Measurements from ENCODE around the gene PIK3CB.

The PIK3CB gene

DNA sequence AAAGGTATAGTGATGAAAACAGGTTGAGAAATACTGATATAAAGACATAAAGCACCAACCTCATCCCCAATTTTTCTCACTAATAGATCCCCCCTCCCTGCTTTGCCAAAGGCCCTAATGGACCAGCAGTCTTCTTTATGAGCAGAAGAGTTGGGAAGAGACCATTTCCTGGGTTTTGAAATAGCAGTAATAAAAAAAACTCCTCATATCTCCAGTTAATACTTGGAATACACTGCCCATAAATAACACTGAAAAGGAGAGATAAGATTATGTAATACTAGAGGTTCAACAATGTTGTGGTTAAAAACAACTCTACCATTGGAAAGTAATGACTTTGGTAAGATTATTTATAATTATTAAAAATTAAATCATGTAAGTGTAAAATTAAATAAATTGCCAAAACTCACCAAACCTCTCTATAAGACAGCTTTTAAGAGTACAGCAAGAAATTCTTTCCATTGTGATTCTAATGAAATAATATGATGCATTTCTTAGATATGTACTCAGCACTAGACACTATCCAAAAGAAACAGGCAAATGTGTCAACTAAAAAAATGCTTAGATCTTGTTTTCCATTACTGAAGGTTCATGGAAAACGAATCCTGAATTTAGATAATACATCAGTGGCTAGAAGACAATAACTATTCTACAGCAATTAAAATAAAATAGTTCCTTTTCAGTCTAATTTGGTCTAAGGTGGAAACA, 137.9 kb downstream of the PIK3CB start:
- no peak overlapping the region for H3K27ac ChIP-seq
- TF ChIP-seq ZFX (IDR thresholded peaks at IDR 0.05) (no peak), CTCF (conservative IDR thresholded peaks at IDR 0.05) (no peak)

DNA sequence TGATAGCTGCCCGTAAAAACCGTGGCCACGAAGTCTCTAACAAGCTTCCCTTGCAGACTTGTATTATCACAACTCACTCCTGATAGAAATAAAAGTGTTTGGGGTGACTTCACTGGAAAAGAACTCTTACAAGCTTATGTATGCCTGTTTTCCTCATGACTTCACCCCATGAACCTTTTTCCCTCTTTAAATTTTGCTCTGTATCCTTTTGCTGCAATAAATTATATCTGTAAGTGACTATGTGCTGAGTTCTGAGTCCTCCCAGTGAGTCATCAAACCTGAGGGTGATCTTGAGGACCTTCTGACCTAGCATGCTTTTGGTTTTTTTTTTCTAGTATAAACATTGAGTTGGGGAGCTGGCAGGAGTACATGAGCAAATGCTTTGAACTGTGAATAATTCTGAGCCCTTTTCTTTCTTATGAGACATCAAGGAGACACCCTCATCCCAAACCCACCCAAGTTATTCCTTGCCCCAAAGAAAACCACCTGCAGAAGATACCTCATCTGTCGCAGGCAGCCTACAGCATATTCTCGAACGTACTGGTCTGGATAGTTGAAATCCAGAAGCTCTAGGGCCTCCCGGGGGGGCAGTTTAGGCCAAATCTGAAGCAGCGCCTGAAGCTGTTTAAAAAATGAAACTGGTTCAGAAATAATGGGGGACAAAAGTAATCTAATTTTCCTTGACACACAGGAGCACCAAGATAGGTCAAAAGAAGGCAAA, 140.3 kb downstream of the PIK3CB start:
- no peak overlapping the region for H3K27ac ChIP-seq

DNA sequence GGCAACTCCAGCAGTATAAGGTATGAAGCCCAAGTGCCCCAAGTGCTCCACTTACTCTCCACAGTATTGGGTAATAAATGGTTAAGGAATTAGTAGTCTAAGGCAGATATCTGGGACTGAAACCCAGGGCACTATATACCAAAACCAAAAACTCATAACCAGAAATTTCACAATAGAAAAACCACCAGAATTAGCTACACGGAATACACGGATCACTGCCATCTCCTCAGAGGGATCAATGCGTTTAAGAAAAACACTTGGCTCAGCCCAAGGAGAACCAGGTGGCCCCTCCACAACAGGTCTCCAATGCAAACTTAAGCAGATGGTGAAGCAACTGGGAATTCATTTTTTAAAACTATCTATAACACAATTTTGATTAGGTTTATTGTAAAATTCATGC, 142.6 kb downstream of the PIK3CB start:
- H3K27ac ChIP-seq = no peak overlapping the region
- TF ChIP-seq ZFX (IDR thresholded peaks at IDR 0.05) = no peak
- no peak for TF ChIP-seq CTCF (conservative IDR thresholded peaks at IDR 0.05)

More for the DNA sequence above, 140.3 kb downstream of the PIK3CB start:
- TF ChIP-seq ZFX (IDR thresholded peaks at IDR 0.05) (no peak), CTCF (conservative IDR thresholded peaks at IDR 0.05) (no peak)

DNA sequence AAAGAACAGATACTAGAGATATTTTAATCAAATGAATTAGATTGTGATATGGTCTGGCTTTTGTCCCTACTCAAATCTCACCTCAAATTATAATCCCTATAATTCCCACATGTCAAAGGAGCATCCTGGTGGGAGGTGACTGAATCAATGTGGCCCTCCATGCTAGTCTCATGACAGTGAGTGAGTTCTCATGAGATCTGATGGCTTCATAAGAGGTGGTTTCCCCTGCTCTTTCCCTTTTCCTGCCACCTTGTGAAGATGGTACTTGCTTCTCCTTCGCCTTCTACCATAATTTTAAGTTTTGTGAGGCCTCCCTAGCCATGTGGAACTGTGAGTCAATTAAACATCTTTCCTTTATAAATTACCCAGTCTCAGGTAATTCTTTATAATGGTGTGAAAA, 143.4 kb downstream of the PIK3CB start:
- no peak overlapping the region for H3K27ac ChIP-seq
- TF ChIP-seq CTCF (conservative IDR thresholded peaks at IDR 0.05) (no peak), ZFX (IDR thresholded peaks at IDR 0.05) (no peak)

- TF ChIP-seq CTCF (conservative IDR thresholded peaks at IDR 0.05) (no peak), ZFX (IDR thresholded peaks at IDR 0.05) (no peak)
- no peak overlapping the region for H3K27ac ChIP-seq
These were observed 144.7 kb downstream of the PIK3CB start for GRCh38 chr3:138690036-138690435.

DNA sequence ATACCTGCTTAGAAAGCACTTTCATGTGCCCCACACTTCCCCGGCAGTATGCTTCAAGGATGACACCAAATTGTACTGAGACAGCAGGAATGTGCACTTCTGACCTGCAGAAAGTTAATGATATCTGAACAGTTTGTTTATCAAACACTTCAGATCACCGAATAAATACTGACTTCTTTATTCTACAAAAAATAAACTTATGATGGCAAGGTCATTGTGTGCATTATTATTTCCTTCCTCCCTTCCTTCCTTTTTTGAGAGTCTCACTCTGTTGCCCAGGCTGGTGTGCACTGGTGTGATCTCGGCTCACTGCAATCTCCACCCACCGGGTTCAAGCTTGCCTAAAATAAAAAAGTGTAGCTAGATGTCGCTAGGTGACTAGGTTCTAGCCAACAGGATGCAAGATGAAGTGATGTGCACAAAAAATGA, 145.8 kb downstream of the PIK3CB start:
- H3K27ac ChIP-seq = peak overlapping the region; percentile 19; the same call in 1 of the 2 replicates
- TF ChIP-seq CTCF (conservative IDR thresholded peaks at IDR 0.05) (peak; percentile 31), ZFX (IDR thresholded peaks at IDR 0.05) (no peak)

GRCh38 chr3:138687236-138687635, 147.5 kb downstream of the PIK3CB start:
- H3K27ac ChIP-seq = peak overlapping the region; percentile 70; the same call in 1 of the 2 replicates
- TF ChIP-seq CTCF (conservative IDR thresholded peaks at IDR 0.05) = no peak
- no peak for TF ChIP-seq ZFX (IDR thresholded peaks at IDR 0.05)
